ENCODE measurements around the gene ZBTB7A. TPM values are rescaled to one million over a fixed set of nuclear protein-coding genes. Genes with fewer than 3 reads are reported as not detected.
A peak's percentile ranks its signal among the peaks of the same experiment; 100 is the strongest.
"Not testable (repeated sequence)": the region's sequence is repeated elsewhere in the genome, so short reads cannot be mapped to it uniquely, and the experiment has no call there.

The ZBTB7A gene
- total RNA-seq, 6 donors from 2014 or later: 54.1 to 131 (median 72.6) TPM

DNA sequence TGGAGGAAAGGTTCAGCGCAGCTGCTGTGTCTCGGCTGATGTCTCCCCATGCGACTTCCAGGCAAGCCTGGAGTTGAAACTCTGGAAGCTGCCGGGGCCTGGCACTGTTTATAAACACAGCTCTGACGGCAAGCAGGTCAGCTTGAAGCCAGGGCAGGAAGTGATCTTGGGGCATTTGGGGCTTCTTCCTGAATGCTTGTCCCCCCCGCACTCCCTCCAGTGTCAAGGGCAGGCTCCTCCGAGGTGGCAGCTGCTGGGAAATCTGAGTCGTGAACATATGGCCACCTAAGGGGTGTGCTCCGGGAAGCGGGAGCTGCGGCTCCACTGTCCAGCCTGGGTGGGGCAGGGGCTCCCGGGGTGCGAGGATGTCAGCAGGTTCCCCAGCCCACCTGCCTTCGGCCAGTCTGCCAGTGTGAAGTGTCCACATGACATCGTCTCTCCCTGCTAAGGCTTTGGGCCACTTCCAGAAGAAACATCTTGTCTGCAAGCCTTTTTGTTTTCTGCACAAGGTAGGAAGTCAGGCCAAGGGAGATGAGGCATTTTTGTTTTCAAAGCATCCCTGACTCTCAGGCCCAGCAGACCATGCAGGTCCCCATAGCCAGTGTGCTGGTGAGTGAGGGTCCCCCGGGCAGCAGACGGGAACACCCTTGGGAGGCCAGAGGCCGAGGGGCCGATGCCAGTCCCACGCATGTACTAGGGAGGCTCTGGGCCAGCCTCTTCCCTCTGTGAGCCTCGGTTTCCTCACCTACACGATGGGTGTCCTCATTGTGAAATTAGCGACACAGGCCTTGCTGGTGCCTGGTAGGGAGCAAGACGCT, 56.5 kb downstream of the ZBTB7A start:
- H3K9me3 ChIP-seq: no peaks in the 10 kb centered on the region
- ATAC-seq (ENCODE audit: low FRiP score in 2 of 2) (no peak), DNase-seq (no peak)
- peaks cover 10 to 31% (median 17%) of the 10 kb centered on the region in 4 donors for H3K36me3 ChIP-seq
- WGBS, 2 donors: 64 to 74% methylated on average over 8 to 22 of the region's 24 CpGs
- peaks cover 45 to 69% (median 55%) of the 10 kb centered on the region in 4 donors for H3K4me1 ChIP-seq
- peak overlapping the region in 1 of 4 donors; percentile 15 for H3K4me3 ChIP-seq
- H3K27me3 ChIP-seq: no peaks in the 10 kb centered on the region
- peak overlapping the region in 3 of 4 donors; percentile 30 to 96 (median 64) for H3K27ac ChIP-seq
- TF ChIP-seq POLR2AphosphoS5 (IDR thresholded peaks at IDR 0.05): no peak
- no peak for TF ChIP-seq CTCF (IDR thresholded peaks at IDR 0.05)
- no peak for TF ChIP-seq EP300 (IDR thresholded peaks at IDR 0.05)
- TF ChIP-seq POLR2A (IDR thresholded peaks at IDR 0.05): no peak

- Histone ChIP-seq H3K4me1 (peaks cover 29 to 56% (median 44%) of the 10 kb centered on the region in 4 donors), H3K36me3 (peaks cover 2 to 8% (median 3%) of the 10 kb centered on the region in 4 donors), H3K9me3 (no peaks in the 10 kb centered on the region), H3K27ac (peak overlapping the region; percentile 79 to 96 (median 86)), H3K4me3 (peak overlapping the region; percentile 88 to 99 (median 92)), H3K27me3 (no peaks in the 10 kb centered on the region)
- DNase-seq (peak in 1 of 2 donors; percentile 49), ATAC-seq (ENCODE audit: low FRiP score in 2 of 2) (peak in 1 of 2 donors; percentile 23)
- 0 to 2% methylated on average over 7 to 18 of the region's 55 CpGs for WGBS, 2 donors
- TF ChIP-seq CTCF (IDR thresholded peaks at IDR 0.05) (no peak), POLR2AphosphoS5 (IDR thresholded peaks at IDR 0.05) (no peak), POLR2A (IDR thresholded peaks at IDR 0.05) (no peak), EP300 (IDR thresholded peaks at IDR 0.05) (no peak)
Observed at GRCh38 chr19:4007836-4008539, 58.7 kb downstream of the ZBTB7A start.

DNA sequence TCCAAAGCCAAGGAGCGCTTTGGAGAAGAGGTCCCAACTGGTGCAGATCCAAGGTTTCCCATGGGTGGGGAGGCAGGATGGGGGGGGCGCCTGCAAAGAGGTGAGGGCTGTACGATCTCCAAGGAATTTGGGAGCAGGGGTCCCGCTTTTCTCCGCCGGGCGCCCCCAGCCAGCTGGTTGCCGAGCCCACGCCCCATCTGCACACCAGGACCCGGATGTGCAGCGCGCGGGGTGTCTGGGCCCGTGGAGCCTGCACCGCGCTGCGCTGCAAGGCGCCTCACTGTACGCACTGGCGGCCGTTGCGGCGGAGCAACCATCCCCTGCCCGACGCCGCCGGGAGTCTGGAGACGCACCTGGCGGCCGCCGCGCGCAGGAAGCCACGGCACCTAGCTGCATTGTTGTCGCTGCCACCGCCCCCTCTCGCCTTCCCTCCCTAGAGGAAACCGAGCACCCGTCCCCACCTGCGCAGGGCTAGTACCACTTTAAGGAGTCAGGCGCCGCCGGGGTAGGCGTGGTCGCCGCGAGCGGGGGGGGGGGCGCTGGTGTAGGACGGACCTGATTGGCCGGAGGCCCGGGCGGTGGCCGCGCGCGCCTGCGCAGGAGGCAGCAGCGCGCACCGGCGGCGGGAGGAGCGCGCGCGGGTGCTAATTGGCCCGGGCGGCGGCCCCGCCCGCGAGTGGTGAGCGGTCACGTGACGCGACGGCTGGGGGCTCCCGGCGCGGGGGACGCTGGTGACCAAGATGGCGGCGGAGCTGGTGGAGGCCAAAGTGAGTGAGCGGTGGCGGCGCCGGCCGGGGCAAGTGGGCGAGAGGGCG, 59.5 kb downstream of the ZBTB7A start, which contains the start of gene PIAS4:
PIAS4 (plus strand) TSS at position 716 of the 815 bp plus-strand sequence; CDS start at position 741, 25 bp downstream.
- WGBS, 2 donors: 0 to 1% methylated on average over 4 to 34 of the region's 91 CpGs
- Histone ChIP-seq H3K27ac (peak within 1 kb of the TSS; percentile 79 to 96 (median 86)), H3K9me3 (no peaks in the 10 kb centered on the region), H3K36me3 (peaks cover 0 to 6% (median 1%) of the 10 kb centered on the region in 4 donors), H3K27me3 (no peaks in the 10 kb centered on the region), H3K4me3 (peak within 1 kb of the TSS; percentile 88 to 99 (median 92)), H3K4me1 (peaks cover 26 to 49% (median 41%) of the 10 kb centered on the region in 4 donors)
- DNase-seq (peak; percentile 96 to 100), ATAC-seq (ENCODE audit: low FRiP score in 2 of 2) (peak; percentile 95 to 97)
- TF ChIP-seq POLR2AphosphoS5 (IDR thresholded peaks at IDR 0.05): peak; percentile 35 to 67
- TF ChIP-seq POLR2A (IDR thresholded peaks at IDR 0.05): peak in 2 of 4 donors; percentile 36 to 76
- TF ChIP-seq EP300 (IDR thresholded peaks at IDR 0.05): no peak
- TF ChIP-seq CTCF (IDR thresholded peaks at IDR 0.05): peak in 4 of 6 experiments; percentile 29 to 50 (median 36)

DNA sequence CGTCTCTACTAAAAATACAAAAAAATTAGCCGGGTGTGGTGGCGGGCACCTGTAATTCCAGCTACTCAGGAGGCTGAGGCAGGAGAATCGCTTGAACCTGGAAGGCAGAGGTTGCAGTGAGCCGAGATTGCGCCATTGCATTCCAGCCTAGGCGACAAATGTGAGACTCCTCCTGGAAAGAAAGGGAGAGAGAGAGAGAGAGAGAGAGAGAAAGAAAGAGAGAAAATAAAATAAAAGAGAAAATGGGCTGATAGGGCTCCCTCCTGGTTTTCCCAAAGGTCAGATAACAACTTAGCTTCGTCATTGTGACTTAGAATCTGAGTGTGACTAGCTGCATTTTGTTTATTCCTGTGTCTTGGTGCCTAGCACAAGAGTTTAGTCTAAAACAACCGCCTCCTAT, 61.3 kb downstream of the ZBTB7A start:
- H3K4me3 ChIP-seq; DNase-seq; H3K27me3 ChIP-seq; H3K9me3 ChIP-seq; H3K36me3 ChIP-seq; ATAC-seq (ENCODE audit: low FRiP score in 2 of 2); H3K27ac ChIP-seq: not testable (repeated sequence)
- peaks cover 24 to 34% (median 28%) of the 10 kb centered on the region in 4 donors for H3K4me1 ChIP-seq
- 93 to 97% methylated on average over 9 of the region's 9 CpGs for WGBS, 2 donors

GRCh38 chr19:4000798-4001197, 65.9 kb downstream of the ZBTB7A start:
- 92% methylated on average over 5 of the region's 5 CpGs for WGBS, 2 donors
- not testable (repeated sequence) for H3K4me1 ChIP-seq; H3K27ac ChIP-seq; H3K36me3 ChIP-seq; DNase-seq; H3K4me3 ChIP-seq; ATAC-seq (ENCODE audit: low FRiP score in 2 of 2); H3K9me3 ChIP-seq; H3K27me3 ChIP-seq

DNA sequence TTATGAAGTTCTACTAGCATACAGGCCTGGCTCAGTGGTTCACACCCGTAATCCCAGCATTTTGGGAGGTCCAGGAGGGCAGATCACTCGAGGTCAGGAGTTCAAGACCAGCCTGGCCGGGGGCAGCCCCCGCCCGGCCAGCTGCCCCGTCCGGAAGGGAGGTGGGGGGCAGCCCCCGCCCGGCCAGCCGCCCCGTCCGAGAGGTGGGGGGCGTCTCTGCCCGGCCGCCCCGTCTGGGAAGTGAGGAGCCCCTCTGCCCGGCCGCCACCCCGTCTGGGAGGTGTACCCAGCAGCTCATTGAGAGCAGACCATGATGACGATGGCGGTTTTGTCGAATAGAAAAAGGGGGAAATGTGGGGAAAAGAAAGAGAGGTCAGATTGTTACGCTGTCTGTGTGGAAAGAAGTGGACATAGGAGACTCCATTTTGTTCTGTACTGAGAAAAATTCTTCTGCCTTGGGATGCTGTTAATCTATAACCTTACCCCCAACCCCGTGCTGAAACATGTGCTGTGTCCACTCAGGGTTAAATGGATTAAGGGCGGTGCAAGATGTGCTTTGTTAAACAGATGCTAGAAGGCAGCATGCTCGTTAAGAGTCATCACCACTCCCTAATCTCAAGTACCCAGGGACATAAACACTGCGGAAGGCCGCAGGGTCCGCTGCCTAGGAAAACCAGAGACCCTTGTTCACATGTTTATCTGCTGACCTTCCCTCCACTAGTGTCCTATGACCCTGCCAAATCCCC, 67.9 kb downstream of the ZBTB7A start:
- H3K9me3 ChIP-seq; H3K4me3 ChIP-seq; ATAC-seq (ENCODE audit: low FRiP score in 2 of 2); H3K27ac ChIP-seq; H3K36me3 ChIP-seq; H3K27me3 ChIP-seq; H3K4me1 ChIP-seq; DNase-seq: not testable (repeated sequence)
- 83 to 86% methylated on average over 23 to 29 of the region's 29 CpGs for WGBS, 2 donors

Measured in upper lobe of left lung (tissue), 6 donors.